Stimulated activated CD4-positive, alpha-beta T cell treated with anti-CD3 and anti-CD28 coated beads, Interleukin-2, amount 100 ng/mL, for 48 hours (primary cell): ENCODE results near the gene DNAJA2.
"Not testable (repeated sequence)": the region's sequence is repeated elsewhere in the genome, so short reads cannot be mapped to it uniquely, and the experiment has no call there.

ENCODE experiments used
- DNase-seq, 2 donors: peaks; one replicate each; pipeline ENCODE4 v3.0.0-alpha.2; 2020

Gene DNAJA2

DNA sequence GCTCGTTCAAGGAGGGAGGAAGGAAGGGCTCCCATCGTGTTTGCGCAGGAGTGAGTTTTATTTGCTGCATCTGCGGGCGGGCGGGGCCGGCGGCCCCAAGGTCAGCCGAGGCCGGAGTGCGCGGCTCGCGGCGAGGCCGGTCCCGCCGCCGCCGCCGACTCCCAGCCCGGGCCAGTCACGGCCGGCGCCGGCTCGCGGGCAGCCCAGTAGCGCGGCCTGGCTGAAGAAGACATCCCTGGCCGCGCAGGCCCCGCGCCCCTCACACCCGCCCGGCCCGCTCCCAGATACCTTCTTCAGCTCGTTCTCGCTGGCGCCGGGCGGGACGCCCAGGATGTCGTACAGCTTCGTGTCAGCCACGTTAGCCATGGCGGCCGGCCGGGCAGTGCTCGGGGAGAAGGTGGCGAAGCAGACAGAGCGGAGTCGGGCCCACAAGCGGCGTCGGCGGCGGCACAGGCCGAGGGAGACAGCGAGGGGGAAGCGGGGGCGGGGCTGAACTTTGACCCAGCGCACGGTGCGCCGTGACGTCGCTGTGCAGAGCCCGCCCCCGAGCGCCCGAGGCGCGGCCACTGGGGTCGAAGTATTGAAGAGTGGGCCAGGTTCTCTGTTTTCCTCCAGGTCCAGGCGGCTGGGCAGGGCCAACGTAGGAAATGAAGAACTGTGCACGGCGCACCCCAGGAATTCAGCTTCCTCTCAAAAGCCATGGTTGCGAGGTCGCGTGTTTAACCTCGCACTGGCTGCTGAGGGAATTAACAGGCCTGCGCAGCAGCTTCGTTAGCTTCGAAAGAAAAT is at the start of gene DNAJA2:
Gene DNAJA2, minus strand, starts transcription at position 468 of the 789 bp plus-strand sequence. Its CDS starts 102 bp downstream, at position 366.
- peak; percentile 90 to 94 for DNase-seq

- no peak for DNase-seq
Measured at GRCh38 chr16:47019568-47019967, 46.1 kb upstream of the DNAJA2 start.

DNA sequence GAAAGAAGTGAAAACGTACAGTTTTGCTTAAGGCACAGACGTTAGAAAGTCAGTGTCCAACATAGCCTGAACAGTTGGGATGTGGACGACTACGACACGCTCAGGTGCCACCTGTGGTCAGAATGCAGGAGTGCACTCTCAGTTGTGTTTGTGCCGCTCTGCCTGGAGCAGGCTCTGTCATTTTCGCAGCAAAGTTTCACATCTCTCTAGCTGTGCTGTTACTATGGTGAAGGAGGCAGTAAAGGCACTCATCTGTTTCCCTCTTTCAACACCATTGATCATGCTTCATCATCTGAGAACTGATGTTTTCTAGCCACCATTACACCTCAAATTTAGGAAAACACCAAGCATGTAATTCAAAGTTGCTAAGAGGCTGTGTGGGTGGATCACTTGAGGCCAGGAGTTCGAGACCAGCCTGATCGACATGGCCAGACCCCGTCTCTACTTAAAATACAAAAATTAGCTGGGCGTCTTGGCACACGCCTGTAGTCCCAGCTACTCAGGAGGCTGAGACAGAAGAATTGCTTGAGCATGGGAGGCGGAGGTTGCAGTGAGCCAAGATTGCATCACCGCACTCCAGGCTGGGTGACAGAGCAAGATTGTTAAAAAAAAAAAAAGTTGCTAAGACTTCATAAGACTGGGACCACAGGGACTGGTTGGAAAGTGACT is 44.9 kb upstream of the DNAJA2 start:
- peak; percentile 32 to 34 for DNase-seq

GRCh38 chr16:47017636-47018035 is 44.2 kb upstream of the DNAJA2 start:
- no peak for DNase-seq

DNA sequence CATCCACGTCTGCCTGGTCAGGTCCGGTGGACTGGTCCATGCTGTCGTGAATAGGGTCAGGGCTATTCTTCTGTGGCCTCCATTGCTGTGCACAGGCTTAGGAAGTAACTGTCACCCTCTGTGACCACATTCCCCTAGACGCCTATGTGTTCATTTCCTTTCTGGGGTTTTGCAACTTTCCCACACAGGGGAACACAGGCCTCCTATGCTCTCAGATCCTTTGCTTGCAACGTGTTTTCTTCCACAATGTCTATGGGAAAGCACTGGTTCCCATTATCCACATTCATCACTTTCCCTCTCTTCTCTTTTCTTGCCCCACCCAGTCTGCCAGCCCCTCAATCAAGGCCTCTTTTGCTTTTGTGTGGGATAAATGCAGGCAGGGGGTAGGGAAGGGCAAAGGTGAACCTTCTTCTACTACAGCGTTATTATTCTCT is 43.2 kb upstream of the DNAJA2 start:
- DNase-seq: no peak

- DNase-seq: no peak
Measured at GRCh38 chr16:47013910-47014309, 40.4 kb upstream of the DNAJA2 start.

DNA sequence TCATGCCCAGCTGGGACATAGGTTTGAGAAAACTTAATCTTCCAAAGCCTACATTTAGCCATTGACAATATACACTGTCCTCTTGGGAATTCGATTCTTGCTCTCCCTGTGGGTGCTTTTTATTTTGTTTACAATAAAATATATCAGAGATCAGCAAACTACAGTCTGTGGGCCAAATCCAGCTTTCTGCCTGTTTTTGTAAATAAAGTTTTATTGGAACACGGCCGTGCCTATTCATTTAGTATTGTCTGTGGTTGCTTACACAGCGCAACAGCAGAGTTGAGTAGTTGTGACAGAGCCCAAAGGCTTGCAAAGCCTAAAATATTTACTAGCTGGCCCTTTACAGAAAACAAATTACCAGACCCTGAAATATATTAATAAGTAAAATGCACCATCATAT is 39.7 kb upstream of the DNAJA2 start:
- no peak for DNase-seq

DNA sequence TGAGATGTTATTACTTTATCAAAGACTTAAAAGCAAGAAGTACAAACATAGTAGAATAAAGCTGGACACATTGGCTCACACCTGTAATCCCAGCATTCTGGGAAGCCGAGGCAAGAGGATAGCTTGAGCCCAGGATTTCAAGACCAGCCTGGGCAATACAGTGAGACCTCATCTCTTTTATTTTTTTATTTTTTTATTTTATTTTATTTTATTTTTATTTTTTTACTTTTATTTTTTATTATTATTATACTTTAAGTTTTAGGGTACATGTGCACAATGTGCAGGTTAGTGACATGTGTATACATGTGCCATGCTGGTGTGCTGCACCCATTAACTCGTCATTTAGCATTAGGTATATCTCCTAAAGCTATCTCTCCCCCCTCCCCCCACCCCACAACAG is 37.3 kb upstream of the DNAJA2 start:
- not testable (repeated sequence) for DNase-seq

- DNase-seq: no peak
Measured at GRCh38 chr16:47008612-47009011, 35.1 kb upstream of the DNAJA2 start.

DNA sequence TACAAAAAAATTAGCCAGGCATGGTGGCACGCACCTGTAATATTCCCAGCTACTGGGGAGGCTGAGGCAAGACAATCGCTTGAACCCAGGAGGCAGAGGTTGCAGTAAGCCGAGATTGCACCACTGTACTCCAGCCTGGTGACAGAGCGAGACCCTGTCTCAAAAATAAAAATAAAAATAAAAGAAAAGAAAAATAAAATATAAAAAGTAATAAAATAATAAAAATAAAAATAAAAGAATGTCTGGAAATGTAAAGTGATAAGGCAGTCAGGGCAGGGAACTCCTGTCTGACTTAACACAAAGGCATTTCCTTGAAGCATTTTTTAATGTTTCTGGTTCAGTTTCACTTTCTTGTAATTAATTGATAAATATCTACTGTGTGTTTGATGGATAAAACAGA is 34.7 kb upstream of the DNAJA2 start:
- DNase-seq: no peak

GRCh38 chr16:47004652-47005051 is 31.2 kb upstream of the DNAJA2 start:
- no peak for DNase-seq

GRCh38 chr16:47000066-47000465 is 26.6 kb upstream of the DNAJA2 start:
- not testable (repeated sequence) for DNase-seq

DNA sequence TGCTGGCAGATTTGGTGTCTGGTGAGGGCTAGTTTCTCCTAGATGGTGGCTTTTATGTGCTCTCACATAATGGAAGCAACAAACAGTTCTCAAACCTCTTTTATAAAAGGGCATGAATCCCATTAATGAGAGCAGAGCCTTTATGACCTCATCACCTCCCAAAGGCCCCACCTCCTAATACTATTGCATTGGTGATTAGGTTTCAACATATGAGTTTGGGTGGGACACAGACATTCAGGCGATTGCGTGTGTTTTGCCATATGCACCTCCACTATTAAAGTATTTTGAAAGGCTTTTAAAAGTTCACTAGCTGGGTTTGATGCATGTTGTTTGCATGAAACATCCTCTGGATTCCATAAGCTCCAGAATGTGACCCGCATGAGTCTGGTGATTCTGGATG is 24.4 kb upstream of the DNAJA2 start:
- no peak for DNase-seq

GRCh38 chr16:46996952-46997458 is 23.5 kb upstream of the DNAJA2 start:
- DNase-seq: no peak

GRCh38 chr16:46996391-46996790 is 22.9 kb upstream of the DNAJA2 start:
- DNase-seq: no peak

DNA sequence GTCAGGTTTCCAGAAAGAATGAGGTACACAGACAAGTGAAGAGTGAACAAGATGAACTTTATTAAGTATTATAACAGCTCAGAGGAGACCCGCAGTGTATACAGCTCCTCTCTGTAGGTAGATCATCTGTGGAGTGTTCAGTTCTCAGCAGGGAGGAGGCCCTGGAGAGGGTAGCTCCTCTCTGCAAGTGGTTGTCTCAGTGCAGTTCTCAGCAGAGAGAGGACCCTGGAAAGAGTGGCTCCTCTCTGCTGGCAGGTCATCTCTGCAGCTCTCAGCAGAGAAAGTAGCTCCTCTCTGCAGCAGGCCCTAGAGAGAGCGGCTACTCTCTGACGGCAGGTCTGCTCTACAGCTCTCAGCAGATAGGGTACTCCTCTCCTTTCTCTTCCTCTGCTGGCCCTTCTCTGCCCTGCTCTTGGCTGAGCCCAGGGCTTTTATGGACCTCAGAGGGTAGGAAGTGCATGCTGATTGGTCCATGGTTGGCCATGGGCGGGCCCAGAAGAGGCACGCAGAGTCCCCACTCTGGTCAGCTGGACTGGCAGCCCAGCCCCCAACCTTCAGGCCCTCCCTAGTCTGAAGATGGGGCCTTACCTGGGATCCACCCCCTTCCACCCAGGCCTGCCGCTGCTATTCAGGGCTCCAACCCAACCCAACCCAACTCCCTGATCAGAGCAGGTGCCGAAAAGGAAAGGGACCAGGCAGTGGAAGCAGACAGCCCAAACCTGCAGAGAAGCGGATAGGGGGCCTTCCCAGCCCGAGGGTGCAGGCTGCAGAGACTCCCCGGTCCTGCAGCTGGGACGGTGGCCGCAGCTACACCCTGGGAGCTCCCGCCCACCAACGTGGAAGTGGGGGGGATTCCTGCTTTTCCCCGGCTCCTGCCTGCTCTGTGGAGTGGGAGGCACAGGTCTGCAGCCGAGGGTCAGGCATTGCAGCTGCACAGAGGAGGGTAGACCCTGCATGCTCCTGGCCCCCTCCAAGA is 18.5 kb upstream of the DNAJA2 start:
- no peak for DNase-seq

GRCh38 chr16:46986896-46987295 is 13.4 kb upstream of the DNAJA2 start:
- no peak for DNase-seq

- DNase-seq: no peak
Measured at GRCh38 chr16:46986438-46986837, 13.0 kb upstream of the DNAJA2 start.

GRCh38 chr16:46982335-46982734 is 8.9 kb upstream of the DNAJA2 start:
- DNase-seq: no peak

- no peak for DNase-seq
Measured at GRCh38 chr16:46980926-46981325, 7.5 kb upstream of the DNAJA2 start.

DNA sequence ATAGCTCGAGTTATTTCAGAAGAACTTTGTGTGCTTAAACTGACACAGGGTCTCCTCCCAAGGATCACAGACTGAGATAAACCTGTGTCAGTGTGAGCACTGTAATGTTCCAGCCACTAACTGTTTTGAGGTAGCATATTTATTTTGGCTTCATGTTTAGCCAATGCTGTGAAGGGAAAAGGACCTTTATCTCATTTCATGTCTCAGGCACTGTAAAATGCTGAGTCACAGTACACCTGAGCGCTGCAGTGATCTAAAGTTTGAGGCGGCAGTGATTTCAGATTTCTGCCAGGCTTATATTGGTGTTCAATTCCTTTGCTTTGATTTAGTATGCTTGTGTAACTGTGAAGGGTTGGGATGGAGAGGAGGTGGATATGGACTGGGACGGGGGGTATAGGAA is 3.1 kb upstream of the DNAJA2 start:
- DNase-seq: no peak

DNA sequence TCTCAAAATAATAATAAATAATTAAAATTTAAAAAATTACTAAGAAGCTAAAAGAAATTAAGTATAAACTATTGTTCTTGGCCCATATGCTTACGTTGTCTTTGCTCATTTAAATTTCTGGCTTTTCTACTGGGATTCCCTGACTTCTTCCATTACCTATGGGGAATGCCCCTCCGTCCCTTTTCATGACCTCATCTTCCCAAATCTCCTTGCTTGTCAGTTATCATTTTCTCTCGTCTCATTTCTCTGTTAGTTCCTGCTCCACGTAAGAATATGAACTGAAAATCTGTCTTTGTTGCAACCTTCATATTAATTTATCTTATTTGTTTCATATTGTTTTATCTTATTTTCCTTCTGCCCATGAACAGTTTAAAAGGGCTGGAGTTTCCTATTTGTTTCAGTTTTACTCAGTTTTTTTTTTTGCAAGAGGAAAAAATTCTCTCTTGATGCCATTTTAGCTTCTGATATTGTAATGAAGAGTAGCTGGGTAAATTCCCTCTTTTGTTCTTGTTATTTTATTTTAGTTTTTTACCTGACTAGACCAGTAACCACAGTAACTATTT is 2.5 kb upstream of the DNAJA2 start:
- DNase-seq: no peak

DNA sequence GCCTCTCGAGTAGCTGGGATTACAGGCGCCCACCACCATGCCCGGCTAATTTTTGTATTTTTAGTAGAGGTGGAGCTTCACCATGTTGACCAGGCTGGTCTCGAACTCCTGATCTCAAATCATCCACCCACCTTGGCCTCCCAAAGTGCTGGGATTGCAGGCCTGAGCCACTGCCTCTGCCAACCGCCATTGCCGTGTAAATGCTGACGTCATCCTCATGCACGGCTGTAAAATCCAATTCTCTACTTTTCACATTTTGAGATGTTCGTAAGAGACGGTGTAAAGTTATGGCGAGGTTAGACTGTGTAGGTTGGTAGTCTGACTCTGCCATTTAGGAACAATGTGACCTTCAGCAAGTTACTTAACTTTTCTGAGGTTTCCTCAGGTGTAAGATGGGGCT is 1.7 kb upstream of the DNAJA2 start:
- no peak for DNase-seq
